ENCODE results near the gene FSTL4.

The FSTL4 gene

GRCh38 chr5:133406977-133407632 is 205.2 kb downstream of the FSTL4 start:
- in situ Hi-C loops (cut with MboI; ENCODE audit: low sequenced_read_pairs, unreplicated experiment) = no loop called here
- TF ChIP-seq CTCF (IDR thresholded peaks at IDR 0.05; ENCODE audit: borderline replicate concordance, control extremely low read depth, extremely low read depth, insufficient read depth, missing control alignments) = no peak
- no peak for DNase-seq (ENCODE audit: low spot score)

DNA sequence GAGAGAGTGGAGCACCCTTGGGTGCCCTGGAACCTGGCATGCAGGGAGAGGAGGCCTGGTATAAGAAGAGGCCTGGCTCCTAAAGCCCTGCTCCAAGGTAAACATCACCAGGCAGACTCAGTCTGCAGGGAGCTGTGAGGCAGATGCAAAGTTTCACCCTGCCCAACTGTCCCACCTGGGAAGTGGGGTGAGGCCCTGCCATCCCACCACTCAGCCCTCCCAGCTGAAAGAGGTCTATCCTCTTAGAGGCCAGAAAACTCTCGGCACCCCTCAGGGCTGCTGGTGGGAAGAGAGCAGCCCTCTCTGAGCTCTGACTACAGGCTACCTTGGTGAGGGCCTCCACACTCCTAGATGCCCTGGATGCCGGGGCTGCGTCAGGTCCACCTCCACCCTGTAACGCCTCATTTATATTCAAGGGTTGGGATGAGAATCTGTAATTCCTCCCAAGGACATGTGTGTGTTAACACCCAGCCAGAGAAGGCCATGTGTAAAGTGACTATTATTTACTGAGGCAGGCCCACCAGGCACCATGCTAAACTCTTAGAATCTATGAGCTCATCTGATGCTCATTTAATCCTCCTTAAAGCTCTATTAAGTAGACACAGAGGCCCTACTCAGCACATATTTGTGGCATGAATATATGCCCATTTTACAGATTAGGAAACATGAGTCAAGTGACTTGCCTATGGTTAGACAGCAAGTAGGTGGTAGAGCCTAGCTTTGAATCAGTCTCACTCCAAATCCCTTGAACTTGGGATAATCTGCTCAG is 205.9 kb downstream of the FSTL4 start:
- DNase-seq (ENCODE audit: low spot score) = no peak
- TF ChIP-seq CTCF (IDR thresholded peaks at IDR 0.05; ENCODE audit: borderline replicate concordance, control extremely low read depth, extremely low read depth, insufficient read depth, missing control alignments) = no peak
- in situ Hi-C loops (cut with MboI; ENCODE audit: low sequenced_read_pairs, unreplicated experiment) = no loop called here

GRCh38 chr5:133405275-133406034 is 206.9 kb downstream of the FSTL4 start:
- in situ Hi-C loops (cut with MboI; ENCODE audit: low sequenced_read_pairs, unreplicated experiment) = no loop called here
- DNase-seq (ENCODE audit: low spot score) = no peak
- no peak for TF ChIP-seq CTCF (IDR thresholded peaks at IDR 0.05; ENCODE audit: borderline replicate concordance, control extremely low read depth, extremely low read depth, insufficient read depth, missing control alignments)

DNA sequence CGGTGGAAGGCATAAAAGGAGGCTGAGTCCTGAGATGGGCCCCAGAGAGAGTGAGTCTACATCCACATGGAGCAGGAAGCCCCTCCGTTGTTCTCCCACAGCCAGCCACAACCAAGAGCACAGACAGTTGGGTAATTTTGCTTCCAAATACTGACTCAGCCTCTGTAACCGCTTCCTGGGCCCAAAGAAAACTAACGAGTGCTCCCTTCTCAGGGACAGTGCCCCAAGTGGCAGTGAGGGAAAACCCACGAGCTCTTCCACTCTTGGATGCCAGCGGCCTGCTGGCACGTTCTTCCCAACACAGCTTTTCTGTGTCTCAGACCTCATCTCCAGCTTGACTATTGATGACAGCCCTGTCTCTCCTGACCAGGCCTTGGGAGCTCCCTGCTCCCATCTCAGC is 207.6 kb downstream of the FSTL4 start:
- no peak for TF ChIP-seq CTCF (IDR thresholded peaks at IDR 0.05; ENCODE audit: borderline replicate concordance, control extremely low read depth, extremely low read depth, insufficient read depth, missing control alignments)
- no peak for DNase-seq (ENCODE audit: low spot score)
- in situ Hi-C loops (cut with MboI; ENCODE audit: low sequenced_read_pairs, unreplicated experiment) = no loop called here

- DNase-seq (ENCODE audit: low spot score) = no peak
- in situ Hi-C loops (cut with MboI; ENCODE audit: low sequenced_read_pairs, unreplicated experiment) = no loop called here
- no peak for TF ChIP-seq CTCF (IDR thresholded peaks at IDR 0.05; ENCODE audit: borderline replicate concordance, control extremely low read depth, extremely low read depth, insufficient read depth, missing control alignments)
These were observed 208.5 kb downstream of the FSTL4 start for GRCh38 chr5:133403741-133404364.

DNA sequence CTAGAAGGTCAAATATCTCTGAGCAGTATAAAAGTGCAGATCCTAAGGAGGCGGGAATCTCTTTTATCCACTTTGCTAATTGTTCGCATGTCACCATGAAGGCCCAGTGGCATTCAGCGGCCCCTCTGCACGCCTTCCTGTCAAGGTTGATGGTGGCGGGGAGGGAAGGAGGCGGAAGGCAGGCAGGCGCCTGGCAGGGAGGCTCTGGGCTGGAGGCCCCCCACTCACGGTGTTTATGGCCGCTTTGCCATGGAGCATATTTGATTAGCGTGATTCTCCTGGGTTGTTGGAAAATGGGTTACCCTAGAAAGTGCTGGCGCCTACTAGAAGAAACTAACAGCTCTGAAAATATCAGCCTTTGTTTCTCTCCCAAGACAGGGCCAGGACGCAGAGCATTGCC is 209.6 kb downstream of the FSTL4 start:
- DNase-seq (ENCODE audit: low spot score) = no peak
- TF ChIP-seq CTCF (IDR thresholded peaks at IDR 0.05; ENCODE audit: borderline replicate concordance, control extremely low read depth, extremely low read depth, insufficient read depth, missing control alignments) = no peak
- in situ Hi-C loops (cut with MboI; ENCODE audit: low sequenced_read_pairs, unreplicated experiment) = no loop called here

All from GM13976 (cell line).